Mucosa of descending colon (tissue), 3 donors: Measurements from ENCODE around the gene CALB2. TPM values are rescaled to one million over a fixed set of nuclear protein-coding genes. Genes with fewer than 3 reads are reported as not detected.
"Not testable (repeated sequence)": the region's sequence is repeated elsewhere in the genome, so short reads cannot be mapped to it uniquely, and the experiment has no call there.

Experiments used
- ATAC-seq: fragments of 200-7000 bp; cut with Tn5 transposase; one replicate; pipeline ENCODE4 v1.9.1; 2020; ENCODE audit warnings: mild to moderate bottlenecking, moderate library complexity
- DNase-seq, 3 donors: peaks; one replicate each; pipeline ENCODE4 v3.0.0-alpha.2; 2020
- H3K36me3 ChIP-seq: fragments of 200-600 bp; one replicate; pipeline ENCODE4 v1.8.0; 2021; ENCODE audit warnings: low read depth, mild to moderate bottlenecking
- H3K4me1 ChIP-seq: fragments of 200-600 bp; one replicate; pipeline ENCODE4 v1.8.0; 2021; ENCODE audit warnings: low read depth, mild to moderate bottlenecking
- H3K4me3 ChIP-seq: fragments of 200-600 bp; one replicate; pipeline ENCODE4 v1.8.0; 2021; ENCODE audit warnings: mild to moderate bottlenecking
- H3K9me3 ChIP-seq: fragments of 200-600 bp; one replicate; pipeline ENCODE4 v1.8.0; 2021; ENCODE audit warnings: mild to moderate bottlenecking
- CTCF ChIP-seq: fragments of 200-600 bp; IDR thresholded peaks from one replicate; pipeline ENCODE4 v1.8.0; 2022; ENCODE audit warnings: antibody characterized with exemption, mild to moderate bottlenecking
- intact Hi-C, 2 donors: fragments of 100-400 bp; cut with DNase I in 1 of 2; cut with micrococcal nuclease in 1 of 2; formaldehyde crosslinking; loops; one replicate each; pipeline versions ENCODE4 v1.11.0 to v1.11.1; 2022; cut with DNase I, micrococcal nuclease
- long read RNA-seq, 2 donors: library from polyadenylated mRNA; unstranded; transcript quantifications; one replicate each; pipeline ENCODE4 v2.0.0, GENCODE V29; 2019 to 2021
- total RNA-seq, 3 donors: library from RNA; stranded (reverse); fragmentation: NEBNext Ultra II Directional in 2 of 3; extraction: Animal tissue kit (Norgen Biotek cat#: 25700) in 2 of 3; gene quantifications; one replicate each; pipeline versions ENCODE4 v1.2.1 to v1.2.4, GENCODE V29; 2021 to 2023
- donor health status: DM: no; HTN: no; CAD: no; lungs with moderate emphysema.
- donor health status: DM: no; HTN: no; CAD: no.
- donor health status: DM: no; HTN: yes; CAD: no.

The CALB2 gene
- 1 to 10 TPM; 1.2 to 9.5 (median 4.2) TPM for total RNA-seq
- long read RNA-seq, donor 1, transcript CALB2-201 (11 exons, 1,466 nt): major isoform, 5 of 5 reads
- long read RNA-seq, donor 1, partial matches to known transcripts: 0 of 5 reads
- long read RNA-seq, donor 1, other reads (novel, unspliced or antisense): 0 of 5 reads
- long read RNA-seq, donor 2, partial matches to known transcripts: 4 of 10 reads
- long read RNA-seq, donor 2, other reads (novel, unspliced or antisense): 1 of 10 reads

- intact Hi-C loops: no loop called here
- ATAC-seq (peak; percentile 95), DNase-seq (peak; percentile 60 to 82 (median 75))
- Histone ChIP-seq H3K36me3 (no peaks in the 10 kb centered on the region), H3K4me3 (no peak within 1 kb of the TSS), H3K9me3 (no peaks in the 10 kb centered on the region), H3K4me1 (peaks cover 7% of the 10 kb centered on the region)
- TF ChIP-seq CTCF: peak; percentile 94
These were observed at the start of gene CALB2 for GRCh38 chr16:71358464-71358998. CALB2 (plus strand) TSS chr16:71358723; CDS start chr16:71358793, 70 bp downstream.

- intact Hi-C loops: no loop called here
- Histone ChIP-seq H3K4me1 (no peaks in the 10 kb centered on the region), H3K4me3 (no peak overlapping the region), H3K36me3 (no peaks in the 10 kb centered on the region), H3K9me3 (no peaks in the 10 kb centered on the region)
- DNase-seq (peak in 1 of 3 donors; percentile 12), ATAC-seq (no peak)
- peak; percentile 49 for TF ChIP-seq CTCF
These were observed 46.9 kb upstream of the CALB2 start for GRCh38 chr16:71311553-71312158.

- DNase-seq, ATAC-seq, H3K4me3 ChIP-seq, intact Hi-C loops, H3K4me1 ChIP-seq, H3K9me3 ChIP-seq, H3K36me3 ChIP-seq: not testable (repeated sequence)
These were observed 44.9 kb upstream of the CALB2 start for GRCh38 chr16:71313591-71313990.

GRCh38 chr16:71315269-71315668 is 43.3 kb upstream of the CALB2 start:
- no peaks in the 10 kb centered on the region for H3K9me3 ChIP-seq
- no peaks in the 10 kb centered on the region for H3K4me1 ChIP-seq
- DNase-seq (no peak), ATAC-seq (no peak)
- H3K36me3 ChIP-seq: no peaks in the 10 kb centered on the region
- TF ChIP-seq CTCF: no peak
- no peak overlapping the region for H3K4me3 ChIP-seq
- intact Hi-C loops: no loop called here

- Histone ChIP-seq H3K36me3 (no peaks in the 10 kb centered on the region), H3K9me3 (no peaks in the 10 kb centered on the region), H3K4me1 (no peaks in the 10 kb centered on the region), H3K4me3 (no peak overlapping the region)
- ATAC-seq: no peak
- intact Hi-C loops: no loop called here
- no peak for DNase-seq
- TF ChIP-seq CTCF: no peak
These were observed 38.5 kb upstream of the CALB2 start for GRCh38 chr16:71319999-71320398.

GRCh38 chr16:71327720-71328119 is 30.8 kb upstream of the CALB2 start:
- DNase-seq: no peak
- Histone ChIP-seq H3K4me3 (no peak overlapping the region), H3K36me3 (no peaks in the 10 kb centered on the region), H3K4me1 (no peaks in the 10 kb centered on the region), H3K9me3 (no peaks in the 10 kb centered on the region)
- intact Hi-C loops: no loop called here
- no peak for TF ChIP-seq CTCF
- ATAC-seq: no peak
